PC-3 (cell line): ENCODE measurements around the gene PSMC5. TPM values are rescaled to one million over a fixed set of nuclear protein-coding genes. Genes with fewer than 3 reads are reported as not detected.
A peak's percentile ranks its signal among the peaks of the same experiment; 100 is the strongest.

ENCODE experiments used
- ATAC-seq: fragments of 200-7000 bp; cut with Tn5 transposase; 2 replicates; pipeline ENCODE4 v1.9.1; 2020; ENCODE audit warnings: mild to moderate bottlenecking, moderate library complexity
- BruUV-seq: library from RNA; stranded (reverse); fragments of 400-500 nt; replicated peaks from 2 replicates; lab custom pipeline; 2021; lab: Mats Ljungman, UMichigan
- CTCF ChIA-PET: fragments of 300-600 bp; sonication (Branson Sonifier 250); formaldehyde crosslinking; loops from one replicate; lab custom pipeline; 2022; ENCODE audit warnings: antibody characterized with exemption; lab: Charles Lee
- POLR2A ChIA-PET: fragments of 300-600 bp; sonication (Branson Sonifier 250); formaldehyde crosslinking; loops from one replicate; lab custom pipeline; 2022; ENCODE audit warnings: antibody characterized with exemption; ENCODE audit not compliant: unreplicated experiment; lab: Charles Lee
- DNase-seq: peaks from one replicate; pipeline ENCODE4 v3.0.0-alpha.2; 2015
- H2AFZ ChIP-seq: fragments of 300-600 bp; sonication (generic); 2 replicates; pipeline ENCODE4 v1.6.0; 2016; ENCODE audit warnings: antibody characterized with exemption, low read length
- H3F3A ChIP-seq: fragments of 300-600 bp; sonication (generic); one replicate; pipeline ENCODE4 v1.6.0; 2017; ENCODE audit warnings: antibody characterized with exemption, low read length, control low read depth, mild to moderate bottlenecking; ENCODE audit not compliant: unreplicated experiment
- H3K27ac ChIP-seq: fragments of 300-600 bp; sonication (generic); 2 replicates; pipeline ENCODE4 v1.5.1; 2016; ENCODE audit warnings: mild to moderate bottlenecking, low read length
- H3K27me3 ChIP-seq: fragments of 300-600 bp; sonication (generic); 2 replicates; pipeline ENCODE4 v1.6.1; 2016; ENCODE audit warnings: low read length, mixed read lengths
- H3K36me3 ChIP-seq: fragments of 300-600 bp; sonication (generic); 2 replicates; pipeline ENCODE4 v1.6.1; 2016; ENCODE audit warnings: low read depth, mixed run types, low read length, mixed read lengths
- H3K4me1 ChIP-seq: fragments of 300-600 bp; sonication (generic); 2 replicates; pipeline ENCODE4 v1.5.1; 2016; ENCODE audit warnings: low read length; ENCODE audit not compliant: insufficient read depth
- H3K4me2 ChIP-seq: fragments of 300-600 bp; sonication (generic); 2 replicates; pipeline ENCODE4 v1.6.0; 2016; ENCODE audit warnings: low read length
- H3K4me3 ChIP-seq: fragments of 300-600 bp; sonication (generic); 2 replicates; pipeline ENCODE4 v1.5.1; 2016; ENCODE audit warnings: mild to moderate bottlenecking, low read length, mixed read lengths
- H3K79me2 ChIP-seq: fragments of 300-600 bp; sonication (generic); 2 replicates; pipeline ENCODE4 v1.6.1; 2017; ENCODE audit warnings: low read length, mixed read lengths
- H3K9ac ChIP-seq: fragments of 300-600 bp; sonication (generic); 2 replicates; pipeline ENCODE4 v1.6.0; 2016; ENCODE audit warnings: mild to moderate bottlenecking, low read length
- H3K9me2 ChIP-seq: fragments of 300-600 bp; sonication (generic); replicated peaks from 2 replicates; pipeline ENCODE4 v1.6.1; 2016; ENCODE audit warnings: mixed run types, low read length, mixed read lengths
- H3K9me3 ChIP-seq: fragments of 300-600 bp; sonication (generic); 2 replicates; pipeline ENCODE4 v1.6.1; 2016; ENCODE audit warnings: low read length, mixed read lengths
- H4K20me1 ChIP-seq: fragments of 300-600 bp; sonication (generic); 2 replicates; pipeline ENCODE4 v1.6.1; 2016; ENCODE audit warnings: low read length, mixed read lengths
- CTCF ChIP-seq: fragments of 300-600 bp; sonication (generic); conservative IDR thresholded peaks from 2 replicates; pipeline ENCODE4 v1.5.1; 2017; ENCODE audit warnings: antibody characterized with exemption, low read depth, mild to moderate bottlenecking, low read length
- EZH2 ChIP-seq: fragments of 300-600 bp; sonication (generic); IDR thresholded peaks from one replicate; pipeline ENCODE4 v1.6.1; 2017; ENCODE audit warnings: antibody characterized with exemption, mild to moderate bottlenecking, low read length; ENCODE audit not compliant: unreplicated experiment
- EZH2phosphoT487 ChIP-seq: fragments of 300-600 bp; sonication (generic); IDR thresholded peaks from 2 replicates; pipeline ENCODE4 v1.6.1; 2018; ENCODE audit warnings: mild to moderate bottlenecking, antibody characterized with exemption, low read length, borderline replicate concordance
- intact Hi-C: fragments of 100-400 bp; cut with micrococcal nuclease; formaldehyde crosslinking; loops from 2 replicates; pipeline ENCODE4 v1.9.0; 2023
- total RNA-seq: library from RNA; depleted of rRNA; stranded (reverse); fragments of >200 nt; gene quantifications from 2 replicates; pipeline ENCODE4 v1.2.3, GENCODE V29; 2014

The PSMC5 gene
- total RNA-seq, 1 experiment from 2014 or later, result 163 TPM

DNA sequence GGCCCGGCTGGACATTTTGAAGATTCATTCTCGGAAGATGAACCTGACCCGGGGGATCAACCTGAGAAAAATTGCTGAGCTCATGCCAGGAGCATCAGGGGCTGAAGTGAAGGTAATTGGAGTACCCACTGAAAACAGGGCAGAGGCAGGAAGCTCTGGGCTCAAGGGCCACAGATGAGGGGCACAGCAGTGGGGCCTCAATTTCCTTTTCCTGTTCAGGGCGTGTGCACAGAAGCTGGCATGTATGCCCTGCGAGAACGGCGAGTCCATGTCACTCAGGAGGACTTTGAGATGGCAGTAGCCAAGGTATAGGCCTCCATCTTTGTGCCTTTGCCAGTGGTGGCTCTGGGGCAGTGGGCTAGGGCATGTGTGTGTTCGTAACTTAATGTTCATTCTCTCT, 4.3 kb downstream of the PSMC5 start:
- H3K4me3 ChIP-seq, result no peak overlapping the region
- no peak overlapping the region for H2AFZ ChIP-seq
- no peaks in the 10 kb centered on the region for H3K9me3 ChIP-seq
- no peak for ATAC-seq
- TF ChIP-seq CTCF (no peak), EZH2phosphoT487 (no peak), EZH2 (no peak)
- no peak overlapping the region for H3K9ac ChIP-seq
- peaks cover 23% of the 10 kb centered on the region for H4K20me1 ChIP-seq
- BruUV-seq, result no TSS peak
- peaks cover 35% of the 10 kb centered on the region for H3K79me2 ChIP-seq
- H3K36me3 ChIP-seq, result peaks cover 73% of the 10 kb centered on the region
- H3K27me3 ChIP-seq, result no peaks in the 10 kb centered on the region
- intact Hi-C loops, result no loop called here
- POLR2A ChIA-PET, result interaction anchor here (0.7 kb wide), 1 partner anchor 34 kb away, joined by 5 read pairs; no protein-coding TSS in a partner anchor
- no peak overlapping the region for H3K4me2 ChIP-seq
- H3F3A ChIP-seq, result no peaks in the 10 kb centered on the region
- CTCF ChIA-PET, result no interaction called here
- H3K4me1 ChIP-seq, result peaks cover 13% of the 10 kb centered on the region
- H3K9me2 ChIP-seq, result no peaks in the 10 kb centered on the region
- no peak overlapping the region for H3K27ac ChIP-seq
- no peak for DNase-seq

- Histone ChIP-seq H3K36me3 (peaks cover 78% of the 10 kb centered on the region), H3K4me3 (no peak overlapping the region), H3K4me1 (peaks cover 13% of the 10 kb centered on the region), H3F3A (no peaks in the 10 kb centered on the region), H4K20me1 (peaks cover 23% of the 10 kb centered on the region), H3K79me2 (peaks cover 37% of the 10 kb centered on the region), H3K9me2 (no peaks in the 10 kb centered on the region), H3K27ac (no peak overlapping the region), H3K27me3 (no peaks in the 10 kb centered on the region), H3K4me2 (no peak overlapping the region), H3K9me3 (no peaks in the 10 kb centered on the region), H3K9ac (no peak overlapping the region), H2AFZ (no peak overlapping the region)
- no TSS peak for BruUV-seq
- no peak for ATAC-seq
- intact Hi-C loops, result no loop called here
- TF ChIP-seq CTCF (no peak), EZH2phosphoT487 (no peak), EZH2 (no peak)
- POLR2A ChIA-PET, result interaction anchor here (0.7 kb wide), 1 partner anchor 34 kb away, joined by 5 read pairs; no protein-coding TSS in a partner anchor
- DNase-seq, result no peak
- CTCF ChIA-PET, result no interaction called here
Measured at GRCh38 chr17:63832014-63832413, 4.8 kb downstream of the PSMC5 start.

DNA sequence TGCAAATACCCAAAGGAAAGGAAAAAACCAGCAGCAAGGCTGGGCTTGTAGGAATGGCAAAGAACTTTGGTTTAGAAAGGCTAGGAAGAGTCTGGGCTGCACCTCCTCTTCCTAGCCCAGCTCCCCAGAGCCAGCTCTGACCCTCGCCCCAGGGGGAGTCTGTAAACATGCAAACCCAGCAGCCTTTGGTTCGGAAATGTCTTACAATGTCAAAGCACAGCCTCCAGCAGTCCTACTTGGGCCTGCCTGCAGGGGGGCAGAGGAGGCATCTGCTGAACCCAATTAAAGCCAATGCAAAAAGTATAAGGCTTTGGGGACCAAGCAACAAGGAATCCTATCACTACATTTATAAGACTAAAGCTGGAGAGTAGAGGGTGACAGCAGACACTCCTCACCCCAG, 5.2 kb downstream of the PSMC5 start:
- ChIA-PET POLR2A (no interaction called here), CTCF (no interaction called here)
- Histone ChIP-seq H3K4me3 (no peak overlapping the region), H3K9me3 (no peaks in the 10 kb centered on the region), H2AFZ (no peak overlapping the region), H3K9me2 (no peaks in the 10 kb centered on the region), H3K9ac (no peak overlapping the region), H3K27me3 (no peaks in the 10 kb centered on the region), H3K36me3 (peaks cover 81% of the 10 kb centered on the region), H3F3A (no peaks in the 10 kb centered on the region), H3K4me2 (no peak overlapping the region), H3K79me2 (peaks cover 40% of the 10 kb centered on the region), H3K4me1 (peaks cover 13% of the 10 kb centered on the region), H4K20me1 (peaks cover 23% of the 10 kb centered on the region), H3K27ac (no peak overlapping the region)
- BruUV-seq, result TSS peak; percentile 15
- intact Hi-C loops, result no loop called here
- no peak for TF ChIP-seq EZH2phosphoT487
- no peak for TF ChIP-seq CTCF
- TF ChIP-seq EZH2, result no peak
- DNase-seq (no peak), ATAC-seq (no peak)
